Hepatic stellate cell (primary cell): ENCODE measurements around the gene HOXD8.

Experiments
- DNase-seq: peaks from one replicate; pipeline ENCODE4 v3.0.0; 2011; ENCODE audit warnings: low spot score

The HOXD8 gene

DNA sequence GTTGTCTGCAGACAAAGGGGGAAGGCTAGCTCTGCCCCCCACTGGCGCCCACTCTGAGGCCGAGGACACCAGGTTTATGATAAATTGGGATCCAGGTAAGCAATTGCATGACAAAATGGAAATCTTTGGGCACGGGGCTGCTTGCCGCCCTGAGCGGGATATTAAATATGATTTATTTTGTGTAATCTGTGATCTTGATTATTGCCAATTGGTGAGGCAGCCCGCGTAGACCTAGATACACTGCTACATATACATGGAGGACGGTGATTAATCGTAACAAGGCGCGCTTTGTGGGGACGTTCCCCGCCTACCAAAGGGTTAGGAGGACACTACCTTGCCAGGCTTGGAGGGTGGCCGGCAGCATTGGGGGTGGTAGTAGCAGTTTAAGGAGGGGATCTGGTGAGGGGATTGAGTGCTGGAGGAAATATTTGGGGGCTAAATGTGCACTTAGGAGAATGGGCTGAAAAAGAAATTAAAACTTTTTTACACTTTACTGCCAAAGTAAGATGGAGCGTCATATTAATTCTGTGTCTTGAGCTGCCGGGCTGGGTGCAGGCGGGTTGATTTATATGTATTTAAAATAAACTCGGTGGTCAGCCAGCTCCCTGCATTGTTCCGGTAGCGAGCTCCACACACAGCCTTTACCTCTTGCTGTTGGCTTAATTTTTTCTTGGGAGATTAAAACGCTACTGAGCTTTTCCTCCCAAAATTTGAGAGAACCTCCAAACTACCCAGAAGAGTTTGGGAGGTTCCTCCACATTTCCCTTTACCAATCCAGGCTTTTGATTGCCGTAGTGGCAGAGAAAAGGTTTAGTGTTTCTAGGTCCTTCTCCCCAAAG is 31.7 kb downstream of the HOXD8 start:
- no peak for DNase-seq

DNA sequence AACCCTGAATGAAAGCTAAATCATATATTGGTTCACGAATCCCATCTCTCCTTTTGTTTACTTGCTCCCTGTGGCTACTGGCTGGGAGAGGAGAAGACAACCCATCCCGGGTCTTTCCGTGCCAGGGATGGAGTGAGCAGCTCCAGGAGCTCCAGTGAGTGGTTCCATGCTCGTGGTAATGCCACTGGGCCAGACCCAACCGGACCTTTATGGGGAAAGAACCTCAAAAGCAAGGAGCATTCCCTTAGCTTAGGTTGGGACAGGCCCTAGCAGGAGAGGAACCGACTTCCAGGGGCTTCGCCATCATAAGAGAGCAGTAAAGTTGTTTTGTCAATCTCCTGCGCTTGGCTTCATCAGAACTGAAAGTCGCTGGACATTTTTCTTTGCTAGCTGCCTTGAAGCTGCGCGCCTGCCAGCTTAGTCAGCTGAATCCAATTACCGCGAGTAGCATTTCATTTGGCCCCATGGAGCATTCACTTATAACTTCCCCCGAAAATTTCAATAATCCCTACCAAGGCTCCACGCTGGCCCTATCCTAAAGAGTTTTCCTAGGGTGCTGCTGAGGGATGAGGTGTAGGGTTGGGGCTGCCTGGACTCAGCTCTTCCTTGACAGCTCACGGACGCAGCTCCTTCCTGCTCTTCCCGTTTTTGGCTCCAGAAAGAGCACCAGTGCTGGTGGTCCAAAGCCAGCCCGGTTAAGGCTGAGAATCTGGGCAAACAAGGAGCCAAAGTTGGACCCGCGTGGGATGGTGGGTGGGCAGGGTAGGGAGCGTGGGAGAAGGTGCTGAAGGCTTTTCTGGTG is 32.5 kb downstream of the HOXD8 start:
- no peak for DNase-seq

GRCh38 chr2:176162911-176163671 is 33.6 kb downstream of the HOXD8 start:
- DNase-seq: no peak

GRCh38 chr2:176163672-176164056 is 34.2 kb downstream of the HOXD8 start:
- no peak for DNase-seq

- DNase-seq: no peak
These were observed 34.7 kb downstream of the HOXD8 start for GRCh38 chr2:176164201-176164600.

DNA sequence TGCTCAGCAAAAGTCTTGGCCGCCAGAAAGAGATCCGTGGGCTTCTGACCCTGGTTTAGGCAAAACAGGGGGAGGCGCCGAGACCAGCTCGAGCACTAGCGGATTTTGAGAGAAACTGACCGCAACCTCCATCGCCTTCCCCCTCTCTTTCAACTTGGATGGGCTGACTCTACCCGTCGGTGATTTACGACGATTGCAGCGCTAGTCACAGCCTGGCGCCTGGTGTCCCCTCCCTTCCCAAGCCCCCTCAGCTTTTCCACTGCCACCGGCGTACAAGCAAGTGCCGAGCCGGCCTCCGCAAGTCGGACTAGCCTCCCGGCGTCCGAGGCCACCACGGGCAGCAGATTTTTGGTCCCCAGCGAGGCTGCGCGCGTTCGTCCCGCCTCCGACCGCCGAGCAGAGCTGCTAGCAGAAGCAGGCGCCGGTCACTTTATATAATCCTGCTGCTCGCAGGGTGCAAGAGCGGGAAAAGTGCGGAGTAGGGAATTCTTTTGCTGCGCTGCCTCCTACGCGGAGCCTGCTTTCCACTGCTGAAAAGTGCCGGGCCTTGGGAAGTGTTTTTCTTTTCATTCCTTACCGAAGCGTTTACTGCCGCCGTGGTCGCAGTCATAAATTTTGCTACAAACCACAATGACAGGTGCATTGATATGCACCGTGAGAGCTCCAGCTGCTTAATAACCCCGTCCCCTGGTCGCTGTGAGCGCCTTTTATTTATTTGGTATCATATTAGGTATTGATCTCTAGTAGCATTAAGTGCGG is 35.3 kb downstream of the HOXD8 start:
- no peak for DNase-seq

DNA sequence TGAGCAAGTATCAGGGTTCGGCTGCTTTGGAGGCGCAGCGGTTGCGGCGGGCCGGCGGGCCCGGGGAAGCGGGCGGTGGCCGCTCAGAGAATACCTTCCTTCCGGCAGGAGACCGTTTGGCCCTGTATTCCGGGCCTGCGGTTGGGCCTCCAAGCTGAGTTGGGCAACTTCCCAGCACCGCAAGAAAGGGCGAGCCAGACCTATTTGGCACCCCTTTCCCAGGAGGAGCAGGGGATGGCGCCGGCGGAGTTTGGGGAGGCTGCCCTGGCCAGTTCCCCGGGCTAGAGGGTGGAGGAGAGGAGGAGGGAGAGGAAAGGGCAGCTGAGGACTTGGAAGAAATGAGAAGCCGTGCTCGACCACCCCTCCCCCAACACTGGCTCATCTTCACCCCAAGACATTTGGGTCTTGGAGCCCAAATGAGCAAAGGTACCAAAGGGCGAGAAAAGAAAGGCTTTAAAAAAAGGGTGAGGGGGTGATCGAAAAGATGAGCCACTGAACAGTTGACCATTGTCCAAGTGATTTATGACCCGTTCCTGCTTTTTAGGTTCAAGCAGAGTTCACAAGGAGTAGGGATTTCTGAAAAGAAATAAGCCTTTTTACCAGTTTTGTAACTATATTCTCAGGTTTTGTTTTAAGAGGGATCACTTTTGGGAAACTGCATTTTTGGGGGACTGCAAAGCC is 36.0 kb downstream of the HOXD8 start:
- no peak for DNase-seq

- no peak for DNase-seq
These were observed 36.8 kb downstream of the HOXD8 start for GRCh38 chr2:176166272-176166671.

DNA sequence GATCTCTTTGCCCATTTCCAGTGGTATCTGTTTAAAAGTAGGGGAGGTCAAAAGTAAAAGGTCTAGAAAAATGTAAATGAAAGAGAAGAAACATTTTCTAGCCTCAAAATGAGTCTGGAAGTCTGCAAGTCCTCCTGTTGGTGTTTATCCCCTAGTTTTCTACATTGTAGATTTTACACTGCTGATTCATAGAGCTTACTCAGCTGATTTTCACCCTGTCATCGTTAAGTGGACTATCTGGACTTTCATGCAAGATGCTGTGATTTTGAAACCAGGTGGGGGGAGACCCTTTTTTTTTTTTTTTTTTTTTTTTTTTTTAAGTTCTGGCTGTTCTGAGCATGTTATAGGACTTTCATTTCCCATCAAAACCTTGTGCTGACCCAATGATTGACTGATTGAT is 37.9 kb downstream of the HOXD8 start:
- DNase-seq: no peak

- no peak for DNase-seq
These were observed 39.7 kb downstream of the HOXD8 start for GRCh38 chr2:176169181-176169580.

GRCh38 chr2:176169711-176170110 is 40.2 kb downstream of the HOXD8 start:
- no peak for DNase-seq

DNA sequence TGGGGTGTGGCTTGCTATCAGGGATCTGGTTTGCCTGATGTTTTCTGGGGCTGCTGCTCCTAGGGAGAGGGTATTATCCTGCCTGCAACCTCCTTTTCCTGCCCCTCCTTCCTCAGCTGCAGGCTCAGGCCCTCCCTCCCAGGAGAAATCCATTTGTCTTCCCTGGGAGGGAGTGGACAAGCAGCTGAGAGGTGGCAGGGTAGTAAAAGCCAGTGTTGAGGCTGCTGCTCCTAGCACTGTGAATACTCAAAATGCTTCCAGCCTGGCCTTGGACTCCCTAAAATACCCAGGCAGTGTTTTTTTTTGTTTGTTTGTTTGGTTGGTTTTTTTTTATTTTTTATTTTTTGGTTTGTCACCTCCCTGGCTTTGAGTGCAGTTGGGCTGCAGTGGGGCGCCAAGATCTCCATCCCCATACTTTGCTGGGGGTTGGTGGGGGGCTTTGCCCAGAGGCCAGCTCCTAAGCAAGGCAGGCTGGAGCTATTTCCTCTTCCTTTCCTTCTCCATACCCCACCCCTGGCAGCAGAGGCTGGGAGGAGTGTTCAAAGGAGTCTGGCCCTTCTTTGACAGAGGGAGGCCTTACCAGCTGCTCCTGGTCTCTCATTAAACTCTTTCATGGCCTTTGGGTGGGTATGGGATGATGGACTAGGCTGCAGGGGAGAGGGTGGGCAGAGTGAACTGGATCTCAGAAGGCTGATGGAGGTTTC is 41.2 kb downstream of the HOXD8 start:
- DNase-seq: no peak

DNA sequence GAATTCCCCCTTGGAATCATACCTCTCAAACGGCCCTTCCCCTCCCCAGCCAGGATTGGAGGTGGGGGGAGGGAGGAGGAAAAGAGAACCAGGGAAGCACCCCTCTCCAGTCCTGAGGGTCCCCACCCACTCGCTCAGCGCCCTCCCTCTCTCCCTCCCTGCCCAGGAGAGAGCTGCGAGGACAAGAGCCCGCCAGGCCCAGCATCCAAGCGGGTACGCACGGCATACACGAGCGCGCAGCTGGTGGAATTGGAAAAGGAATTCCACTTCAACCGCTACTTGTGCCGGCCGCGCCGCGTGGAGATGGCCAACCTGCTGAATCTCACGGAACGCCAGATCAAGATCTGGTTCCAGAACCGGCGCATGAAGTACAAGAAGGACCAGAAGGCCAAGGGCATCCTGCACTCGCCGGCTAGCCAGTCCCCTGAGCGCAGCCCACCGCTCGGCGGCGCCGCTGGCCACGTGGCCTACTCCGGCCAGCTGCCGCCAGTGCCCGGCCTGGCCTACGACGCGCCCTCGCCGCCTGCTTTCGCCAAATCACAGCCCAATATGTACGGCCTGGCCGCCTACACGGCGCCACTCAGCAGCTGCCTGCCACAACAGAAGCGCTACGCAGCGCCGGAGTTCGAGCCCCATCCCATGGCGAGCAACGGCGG is 42.0 kb downstream of the HOXD8 start:
- no peak for DNase-seq

GRCh38 chr2:176172007-176172894 is 42.7 kb downstream of the HOXD8 start:
- no peak for DNase-seq

DNA sequence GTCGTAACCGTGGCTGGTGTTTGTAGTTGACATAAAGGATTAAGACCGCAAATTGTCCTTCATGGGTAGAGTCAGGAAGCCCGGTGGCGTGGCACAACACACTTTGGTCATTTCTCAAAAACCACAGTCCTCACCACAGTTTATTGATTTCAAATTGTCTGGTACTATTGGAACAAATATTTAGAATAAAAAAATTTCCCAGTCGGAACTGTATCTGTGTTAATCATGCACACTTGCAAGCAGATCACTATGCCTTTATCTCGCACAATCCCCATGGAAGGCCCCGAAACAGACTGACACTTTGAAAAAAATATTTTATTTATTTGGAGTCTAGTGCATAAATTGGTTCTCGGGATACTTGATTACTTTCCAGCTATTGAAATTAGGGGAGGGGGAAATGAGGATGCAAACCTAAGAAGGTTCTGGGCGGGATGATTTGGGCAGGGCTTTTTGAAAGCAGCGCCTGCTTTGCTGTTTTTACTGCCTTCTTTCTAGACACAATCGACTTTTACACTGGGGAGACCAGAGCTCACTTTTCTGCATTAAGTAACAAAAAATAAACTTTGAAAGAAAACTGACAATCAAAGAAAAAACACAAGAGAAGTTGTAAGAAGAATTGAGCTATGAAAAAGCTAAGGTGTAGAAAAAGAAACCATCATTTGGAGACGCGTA is 43.5 kb downstream of the HOXD8 start:
- no peak for DNase-seq

GRCh38 chr2:176173567-176174381 is 44.3 kb downstream of the HOXD8 start:
- no peak for DNase-seq

GRCh38 chr2:176174382-176174823 is 44.9 kb downstream of the HOXD8 start:
- no peak for DNase-seq
